Measurements from ENCODE around the gene PDE4B.

DNA sequence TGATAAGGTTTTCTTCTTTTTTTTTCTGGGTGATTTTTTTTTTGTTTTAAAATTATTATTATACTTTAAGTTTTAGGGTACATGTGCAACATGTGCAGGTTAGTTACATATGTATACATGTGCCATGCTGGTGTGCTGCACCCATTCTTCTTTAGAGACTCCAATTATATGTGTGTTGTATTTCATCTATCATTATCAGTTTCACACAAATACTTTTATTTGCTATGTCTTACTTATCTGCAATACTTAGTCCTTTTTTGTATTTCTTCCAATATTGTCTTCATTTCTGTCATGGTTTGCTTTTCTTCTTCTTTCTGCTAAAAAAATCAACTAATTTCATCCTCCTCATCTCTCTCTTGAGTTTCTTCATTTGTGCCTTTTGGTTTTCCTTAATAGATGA is 3.9 kb upstream of the PDE4B start:
- TF ChIP-seq EP300 (IDR thresholded peaks at IDR 0.05) (no peak), POLR2AphosphoS5 (IDR thresholded peaks at IDR 0.05) (no peak), POLR2A (IDR thresholded peaks at IDR 0.05; ENCODE audit: low read depth) (no peak)
- TF ChIP-seq, protein P1, sequence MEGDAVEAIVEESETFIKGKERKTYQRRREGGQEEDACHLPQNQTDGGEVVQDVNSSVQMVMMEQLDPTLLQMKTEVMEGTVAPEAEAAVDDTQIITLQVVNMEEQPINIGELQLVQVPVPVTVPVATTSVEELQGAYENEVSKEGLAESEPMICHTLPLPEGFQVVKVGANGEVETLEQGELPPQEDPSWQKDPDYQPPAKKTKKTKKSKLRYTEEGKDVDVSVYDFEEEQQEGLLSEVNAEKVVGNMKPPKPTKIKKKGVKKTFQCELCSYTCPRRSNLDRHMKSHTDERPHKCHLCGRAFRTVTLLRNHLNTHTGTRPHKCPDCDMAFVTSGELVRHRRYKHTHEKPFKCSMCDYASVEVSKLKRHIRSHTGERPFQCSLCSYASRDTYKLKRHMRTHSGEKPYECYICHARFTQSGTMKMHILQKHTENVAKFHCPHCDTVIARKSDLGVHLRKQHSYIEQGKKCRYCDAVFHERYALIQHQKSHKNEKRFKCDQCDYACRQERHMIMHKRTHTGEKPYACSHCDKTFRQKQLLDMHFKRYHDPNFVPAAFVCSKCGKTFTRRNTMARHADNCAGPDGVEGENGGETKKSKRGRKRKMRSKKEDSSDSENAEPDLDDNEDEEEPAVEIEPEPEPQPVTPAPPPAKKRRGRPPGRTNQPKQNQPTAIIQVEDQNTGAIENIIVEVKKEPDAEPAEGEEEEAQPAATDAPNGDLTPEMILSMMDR (IDR thresholded peaks at IDR 0.05), result no peak

All from esophagus muscularis mucosa (tissue), 4 donors.